Parathyroid adenoma (tissue), 2 donors: ENCODE data around the gene RPL29.

Experiments
- H2AFZ ChIP-seq: fragments of 300-600 bp; sonication (generic); one replicate; pipeline ENCODE4 v1.7.0; 2017; ENCODE audit warnings: antibody characterized with exemption, mild to moderate bottlenecking
- H3K27ac ChIP-seq: fragments of 300-600 bp; sonication (generic); one replicate; pipeline ENCODE4 v1.7.0; 2017
- H3K27me3 ChIP-seq: fragments of 300-600 bp; sonication (generic); one replicate; pipeline ENCODE4 v1.7.0; 2017; ENCODE audit warnings: low read length; ENCODE audit not compliant: control insufficient read depth, insufficient read depth
- H3K36me3 ChIP-seq: fragments of 300-600 bp; sonication (generic); one replicate; pipeline ENCODE4 v1.7.0; 2017; ENCODE audit warnings: low read length; ENCODE audit not compliant: control insufficient read depth, insufficient read depth
- H3K4me1 ChIP-seq: fragments of 300-600 bp; sonication (generic); one replicate; pipeline ENCODE4 v1.7.0; 2017; ENCODE audit warnings: control low read depth
- H3K4me2 ChIP-seq: fragments of 300-600 bp; sonication (generic); one replicate; pipeline ENCODE4 v1.7.0; 2017; ENCODE audit warnings: low read length
- H3K4me3 ChIP-seq: fragments of 300-600 bp; sonication (generic); one replicate; pipeline ENCODE4 v1.7.0; 2017; ENCODE audit warnings: low read depth, low read length
- H3K79me2 ChIP-seq: fragments of 300-600 bp; sonication (generic); one replicate; pipeline ENCODE4 v1.7.0; 2017; ENCODE audit warnings: control low read depth
- H3K9ac ChIP-seq: fragments of 300-600 bp; sonication (generic); one replicate; pipeline ENCODE4 v1.7.0; 2017; ENCODE audit warnings: mild to moderate bottlenecking
- H3K9me3 ChIP-seq: fragments of 300-600 bp; sonication (generic); one replicate; pipeline ENCODE4 v1.7.0; 2017; ENCODE audit warnings: low read length; ENCODE audit not compliant: control insufficient read depth
- TF ChIP-seq, protein P1 (sequence below): fragments of 300-600 bp; sonication (generic); IDR thresholded peaks from one replicate; pipeline ENCODE4 v1.7.0; 2017; ENCODE audit warnings: antibody characterized with exemption, mild to moderate bottlenecking
- donor health status: primary hyperparathyroidism.

RPL29 gene

DNA sequence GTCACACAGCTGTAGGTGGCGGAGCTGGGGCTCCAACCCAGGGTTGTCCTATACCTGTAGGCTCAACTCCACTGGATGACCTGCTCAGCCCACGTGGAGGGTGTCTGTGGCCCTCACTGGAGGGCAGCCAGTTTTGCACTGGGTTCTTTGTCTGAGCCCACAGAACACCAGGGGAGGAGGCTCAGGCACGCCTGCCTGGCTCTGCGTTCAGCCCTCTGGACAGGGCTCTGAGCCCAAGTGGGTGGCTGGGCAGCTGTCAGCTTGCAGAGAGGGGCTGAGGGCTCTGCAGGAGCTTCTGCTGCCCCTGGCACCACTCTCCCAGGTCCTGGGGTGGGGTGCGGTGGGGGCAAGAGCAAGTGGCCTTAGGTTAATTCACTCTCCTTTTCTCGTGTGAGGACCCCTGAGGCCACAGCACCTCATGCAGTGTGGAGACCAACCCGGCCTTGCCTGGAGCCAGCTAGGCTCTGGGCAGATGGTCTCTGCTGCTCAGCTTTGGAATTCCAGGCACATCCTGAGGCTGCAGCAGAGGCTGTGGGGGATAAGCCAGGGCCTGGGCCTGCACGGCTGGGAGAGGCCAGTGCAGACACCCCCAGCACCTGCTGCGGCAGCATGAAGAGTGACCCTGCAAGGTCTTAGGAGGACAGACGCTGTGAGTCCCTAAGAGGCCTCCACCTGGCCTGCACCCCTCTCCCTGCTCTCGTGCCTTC, 37.2 kb upstream of the RPL29 start:
- Histone ChIP-seq H3K4me2 (no peak overlapping the region), H3K4me1 (no peaks in the 10 kb centered on the region), H3K36me3 (no peaks in the 10 kb centered on the region), H3K27ac (no peak overlapping the region), H2AFZ (no peak overlapping the region), H3K27me3 (no peaks in the 10 kb centered on the region), H3K4me3 (no peak overlapping the region), H3K79me2 (no peaks in the 10 kb centered on the region), H3K9ac (no peak overlapping the region), H3K9me3 (no peaks in the 10 kb centered on the region)
- TF ChIP-seq, protein P1, sequence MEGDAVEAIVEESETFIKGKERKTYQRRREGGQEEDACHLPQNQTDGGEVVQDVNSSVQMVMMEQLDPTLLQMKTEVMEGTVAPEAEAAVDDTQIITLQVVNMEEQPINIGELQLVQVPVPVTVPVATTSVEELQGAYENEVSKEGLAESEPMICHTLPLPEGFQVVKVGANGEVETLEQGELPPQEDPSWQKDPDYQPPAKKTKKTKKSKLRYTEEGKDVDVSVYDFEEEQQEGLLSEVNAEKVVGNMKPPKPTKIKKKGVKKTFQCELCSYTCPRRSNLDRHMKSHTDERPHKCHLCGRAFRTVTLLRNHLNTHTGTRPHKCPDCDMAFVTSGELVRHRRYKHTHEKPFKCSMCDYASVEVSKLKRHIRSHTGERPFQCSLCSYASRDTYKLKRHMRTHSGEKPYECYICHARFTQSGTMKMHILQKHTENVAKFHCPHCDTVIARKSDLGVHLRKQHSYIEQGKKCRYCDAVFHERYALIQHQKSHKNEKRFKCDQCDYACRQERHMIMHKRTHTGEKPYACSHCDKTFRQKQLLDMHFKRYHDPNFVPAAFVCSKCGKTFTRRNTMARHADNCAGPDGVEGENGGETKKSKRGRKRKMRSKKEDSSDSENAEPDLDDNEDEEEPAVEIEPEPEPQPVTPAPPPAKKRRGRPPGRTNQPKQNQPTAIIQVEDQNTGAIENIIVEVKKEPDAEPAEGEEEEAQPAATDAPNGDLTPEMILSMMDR, result no peak

DNA sequence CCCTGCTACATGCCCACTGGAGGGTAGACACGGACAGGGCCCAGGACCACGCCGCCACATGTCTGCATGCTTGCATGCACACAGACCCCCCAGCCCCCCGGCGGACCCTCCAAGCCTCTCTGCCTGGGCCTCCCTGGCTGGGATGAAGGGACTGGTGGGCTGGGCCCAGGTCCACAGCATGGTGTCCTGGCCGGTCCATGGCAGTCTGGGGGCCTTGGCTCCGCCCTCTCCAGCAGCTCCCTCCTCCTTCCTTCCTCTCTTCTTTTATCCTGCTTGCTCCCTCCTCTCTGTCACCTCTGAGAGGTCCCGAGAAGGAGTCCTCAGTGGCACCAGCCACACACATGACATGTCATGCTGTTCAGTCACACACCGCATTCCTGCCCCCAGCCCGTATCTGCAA, 36.2 kb upstream of the RPL29 start:
- Histone ChIP-seq H3K4me2 (no peak overlapping the region), H3K27me3 (no peaks in the 10 kb centered on the region), H2AFZ (no peak overlapping the region), H3K79me2 (no peaks in the 10 kb centered on the region), H3K4me3 (no peak overlapping the region), H3K4me1 (no peaks in the 10 kb centered on the region), H3K9me3 (no peaks in the 10 kb centered on the region), H3K36me3 (no peaks in the 10 kb centered on the region), H3K27ac (no peak overlapping the region), H3K9ac (no peak overlapping the region)
- TF ChIP-seq, protein P1, result no peak

DNA sequence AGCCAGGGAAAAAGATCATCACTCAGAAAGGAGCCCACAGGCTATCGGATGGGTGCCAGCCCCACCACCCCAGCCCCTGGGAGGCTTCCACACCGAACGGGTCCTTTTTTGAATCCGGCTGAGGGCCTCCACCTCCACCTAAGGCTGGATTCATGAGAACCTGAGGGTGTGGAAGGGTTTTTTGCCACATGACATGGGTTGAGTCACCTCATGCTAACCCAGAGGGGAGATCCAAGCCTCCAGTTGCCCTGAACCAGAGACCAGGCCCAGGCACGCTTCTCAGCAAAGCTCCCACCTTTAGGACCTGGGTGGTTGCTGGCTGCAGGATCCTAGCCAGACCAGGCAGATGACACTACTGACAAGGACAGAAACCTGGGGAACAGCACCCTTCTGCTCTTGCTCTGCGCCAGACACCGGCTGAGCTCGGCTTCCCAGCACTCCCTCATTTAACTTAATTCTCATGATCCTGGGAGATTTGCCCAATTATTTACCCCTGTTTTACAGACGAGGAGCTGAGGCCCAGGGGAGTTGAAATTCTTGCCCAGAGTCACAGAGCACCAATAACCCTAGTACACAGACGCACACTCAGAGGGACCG, 35.1 kb upstream of the RPL29 start:
- Histone ChIP-seq H3K9ac (no peak overlapping the region), H3K9me3 (no peaks in the 10 kb centered on the region), H3K27me3 (no peaks in the 10 kb centered on the region), H3K79me2 (no peaks in the 10 kb centered on the region), H3K27ac (no peak overlapping the region), H2AFZ (no peak overlapping the region), H3K36me3 (no peaks in the 10 kb centered on the region), H3K4me1 (no peaks in the 10 kb centered on the region), H3K4me3 (no peak overlapping the region), H3K4me2 (no peak overlapping the region)
- TF ChIP-seq, protein P1, result no peak

DNA sequence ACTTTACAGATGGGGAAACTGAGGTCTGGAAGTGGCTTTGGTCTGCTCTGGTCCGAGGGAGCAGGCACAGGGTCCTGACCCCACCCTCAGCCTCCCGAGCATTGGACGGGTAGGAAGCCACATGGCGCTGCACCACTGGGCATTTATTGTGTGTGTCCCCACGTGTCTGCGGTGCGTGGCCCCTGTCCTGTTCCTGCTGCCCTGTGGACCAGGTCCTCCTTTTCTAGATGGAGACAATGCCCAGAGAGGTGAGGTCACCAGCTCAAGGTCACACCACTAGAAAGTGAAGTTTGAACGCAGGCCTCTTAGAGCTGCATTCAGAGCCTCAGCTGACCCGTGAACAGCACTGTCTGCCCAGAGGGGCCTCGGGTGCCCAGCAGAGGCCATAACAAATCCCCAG, 33.8 kb upstream of the RPL29 start:
- Histone ChIP-seq H3K4me1 (no peaks in the 10 kb centered on the region), H3K9me3 (no peaks in the 10 kb centered on the region), H3K27me3 (no peaks in the 10 kb centered on the region), H3K36me3 (no peaks in the 10 kb centered on the region), H3K4me2 (no peak overlapping the region), H3K79me2 (no peaks in the 10 kb centered on the region), H3K9ac (no peak overlapping the region), H2AFZ (no peak overlapping the region), H3K27ac (no peak overlapping the region), H3K4me3 (no peak overlapping the region)
- TF ChIP-seq, protein P1, result no peak

DNA sequence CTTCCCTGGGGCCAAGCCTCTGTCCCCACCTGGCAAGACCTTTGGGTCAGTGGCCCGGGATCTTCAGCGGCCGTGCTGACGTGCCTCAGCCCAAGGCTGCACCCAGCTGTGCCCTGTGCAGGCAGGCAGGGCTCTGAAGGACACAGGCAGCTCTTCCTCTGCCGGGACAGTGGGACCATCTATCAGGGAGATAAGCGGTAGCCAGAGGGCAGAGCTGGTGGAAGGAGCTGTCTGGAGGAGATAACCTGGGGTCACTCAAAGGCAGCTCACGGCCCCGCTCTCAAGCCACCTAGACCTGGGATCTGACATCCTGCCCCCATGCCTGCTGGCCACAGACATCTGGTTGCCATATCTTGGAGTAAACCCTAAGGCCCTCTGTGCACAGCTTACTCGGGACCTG, 33.4 kb upstream of the RPL29 start:
- H3K9ac ChIP-seq, result no peak overlapping the region
- H2AFZ ChIP-seq, result no peak overlapping the region
- H3K4me1 ChIP-seq, result no peaks in the 10 kb centered on the region
- TF ChIP-seq, protein P1, result no peak
- no peak overlapping the region for H3K27ac ChIP-seq
- no peaks in the 10 kb centered on the region for H3K36me3 ChIP-seq
- no peaks in the 10 kb centered on the region for H3K27me3 ChIP-seq
- no peak overlapping the region for H3K4me3 ChIP-seq
- H3K9me3 ChIP-seq, result no peaks in the 10 kb centered on the region
- H3K79me2 ChIP-seq, result no peaks in the 10 kb centered on the region
- no peak overlapping the region for H3K4me2 ChIP-seq
